Fibroblast of villous mesenchyme (primary cell): Measurements from ENCODE around the gene CXCL12. TPM values are rescaled to one million over a fixed set of nuclear protein-coding genes. Genes with fewer than 3 reads are reported as not detected.

ENCODE experiments used
- DNase-seq: peaks from one replicate; pipeline ENCODE4 v3.0.0-alpha.2; 2010; ENCODE audit warnings: low read depth
- H3K4me3 ChIP-seq: 2 replicates; pipeline ENCODE4 v1.5.1; 2011; ENCODE audit warnings: low read depth, mild to moderate bottlenecking, low read length
- CTCF ChIP-seq: IDR thresholded peaks from 2 replicates; pipeline ENCODE4 v1.5.1; 2012; ENCODE audit warnings: low read depth, mild to moderate bottlenecking, low read length; ENCODE audit not compliant: insufficient read depth
- total RNA-seq: library from RNA; depleted of rRNA; stranded (reverse); fragments of >200 nt; gene quantifications from 2 replicates; pipeline ENCODE4 v1.2.3, GENCODE V29; 2012

The CXCL12 gene
- total RNA-seq, 1 donor = 67.4 TPM

- no peak for DNase-seq
- H3K4me3 ChIP-seq = no peak overlapping the region
- no peak for TF ChIP-seq CTCF
Observed at GRCh38 chr10:44373341-44373995, 11.4 kb downstream of the CXCL12 start.

GRCh38 chr10:44372181-44372580, 12.7 kb downstream of the CXCL12 start:
- H3K4me3 ChIP-seq = no peak overlapping the region
- DNase-seq = no peak
- no peak for TF ChIP-seq CTCF

DNA sequence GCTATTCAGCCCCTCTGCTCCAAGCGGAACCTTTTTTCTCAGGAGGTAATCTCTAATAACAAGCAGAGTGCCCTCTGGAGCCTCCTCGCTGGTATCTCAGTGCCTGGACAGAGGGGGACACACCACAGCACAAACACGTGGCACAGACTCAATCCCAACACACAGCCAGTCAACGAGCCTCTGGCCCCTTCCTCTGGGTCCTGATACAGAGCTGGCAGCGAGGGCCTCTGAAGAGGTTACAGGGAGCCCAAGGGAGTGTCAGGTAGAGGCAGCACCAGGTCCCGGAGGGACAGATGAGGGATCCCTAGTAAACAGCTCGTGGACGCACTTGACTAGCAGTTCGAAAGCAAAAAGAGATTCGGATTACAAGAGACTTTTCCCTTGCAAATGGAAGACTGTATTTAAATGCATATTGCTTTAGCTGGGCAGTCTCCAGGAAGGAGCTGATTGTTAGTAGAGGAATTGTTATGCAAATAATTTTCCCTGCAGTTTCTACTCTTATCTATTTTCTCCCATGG, 14.1 kb downstream of the CXCL12 start:
- no peak overlapping the region for H3K4me3 ChIP-seq
- DNase-seq = no peak
- TF ChIP-seq CTCF = no peak

DNA sequence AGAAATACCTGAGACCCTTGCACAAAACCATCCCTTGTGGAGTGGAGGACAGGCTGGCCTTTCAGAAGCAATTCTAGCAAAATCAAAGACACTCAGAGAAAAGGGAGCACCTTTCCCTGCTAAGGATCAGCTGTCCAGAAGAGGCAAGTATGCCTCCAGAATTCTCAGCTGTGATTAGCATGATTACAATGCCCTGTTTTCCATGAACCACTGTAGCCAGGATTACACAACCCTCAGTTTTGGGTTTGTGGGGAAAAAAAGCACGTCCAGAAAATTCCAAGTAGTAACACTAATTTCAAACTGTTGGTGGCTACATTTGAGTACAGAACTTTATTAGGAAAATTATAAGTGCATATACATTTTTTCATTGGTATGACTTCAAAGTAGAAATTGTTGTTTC, 15.0 kb downstream of the CXCL12 start:
- no peak overlapping the region for H3K4me3 ChIP-seq
- DNase-seq = no peak
- TF ChIP-seq CTCF = no peak

GRCh38 chr10:44369296-44369695, 15.6 kb downstream of the CXCL12 start:
- TF ChIP-seq CTCF = no peak
- no peak overlapping the region for H3K4me3 ChIP-seq
- no peak for DNase-seq

- no peak for DNase-seq
- TF ChIP-seq CTCF = no peak
- no peak overlapping the region for H3K4me3 ChIP-seq
Observed at GRCh38 chr10:44368637-44369036, 16.3 kb downstream of the CXCL12 start.
